SW 1271 (cell line): ENCODE results near the gene SLC4A1AP.
"Not testable (repeated sequence)": the region's sequence is repeated elsewhere in the genome, so short reads cannot be mapped to it uniquely, and the experiment has no call there.

Experiments used
- DNase-seq, 2 experiments: peaks; one replicate each; lab custom pipeline; 2025; lab: John Stamatoyannopoulos, UW

SLC4A1AP gene

DNA sequence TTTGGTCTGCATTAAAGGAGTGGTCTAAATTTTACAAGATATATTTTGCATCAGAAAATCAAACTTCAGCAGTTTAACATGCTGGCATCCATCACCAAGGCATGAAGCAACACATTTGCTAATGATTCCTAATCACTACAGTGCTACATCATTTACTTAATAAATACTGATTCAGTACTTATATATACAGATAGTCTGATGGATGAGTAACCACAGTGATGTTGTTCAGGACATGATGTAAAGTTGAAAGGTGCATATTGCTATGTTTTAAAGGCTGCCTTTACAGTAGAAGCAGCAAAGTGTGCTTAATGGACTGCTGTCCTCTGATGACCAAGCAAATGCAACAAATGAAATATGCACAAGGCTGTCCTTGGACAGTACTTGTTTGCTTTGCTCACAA is 11.3 kb upstream of the SLC4A1AP start:
- no peak for DNase-seq

DNA sequence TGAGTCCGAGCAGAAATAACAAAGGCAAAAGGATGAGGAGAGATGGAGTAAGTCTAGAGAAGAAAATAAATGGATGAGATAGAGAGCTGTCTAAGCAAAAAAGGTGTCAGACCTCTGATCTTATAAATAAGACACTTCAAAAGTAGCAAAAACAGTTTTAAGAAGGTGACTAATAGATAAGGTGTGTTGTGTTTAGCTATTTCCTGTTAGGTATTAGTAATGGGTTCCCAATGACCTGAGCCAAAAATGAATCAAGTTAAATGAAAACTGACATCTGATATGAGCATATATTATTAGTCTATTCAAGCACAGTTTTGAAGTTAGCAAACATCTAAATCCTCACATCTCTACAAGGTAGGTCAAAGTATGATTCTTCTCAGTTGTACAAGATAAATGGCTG is 10.9 kb upstream of the SLC4A1AP start:
- DNase-seq: no peak

DNA sequence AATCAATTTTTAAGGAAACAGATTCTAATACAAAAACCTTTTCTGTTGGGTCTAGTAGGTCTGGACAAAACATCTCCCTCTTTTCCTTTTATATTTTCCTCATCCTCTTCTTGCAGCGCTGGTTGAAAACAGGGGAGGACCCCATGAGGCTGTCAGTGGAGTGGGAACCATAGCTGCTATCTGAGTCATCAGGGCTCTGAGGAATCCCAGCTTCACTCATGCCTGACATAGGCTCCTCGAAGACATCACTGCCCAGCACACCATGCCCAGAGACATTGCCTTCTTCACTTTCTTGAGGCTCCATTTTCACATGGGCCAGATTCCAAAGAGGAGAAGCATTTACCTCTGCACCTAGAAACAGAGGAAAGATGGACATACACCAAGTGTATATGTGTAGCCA is 10.3 kb upstream of the SLC4A1AP start:
- DNase-seq: no peak

- no peak for DNase-seq
Observed at GRCh38 chr2:27655155-27655951, 8.3 kb upstream of the SLC4A1AP start.

DNA sequence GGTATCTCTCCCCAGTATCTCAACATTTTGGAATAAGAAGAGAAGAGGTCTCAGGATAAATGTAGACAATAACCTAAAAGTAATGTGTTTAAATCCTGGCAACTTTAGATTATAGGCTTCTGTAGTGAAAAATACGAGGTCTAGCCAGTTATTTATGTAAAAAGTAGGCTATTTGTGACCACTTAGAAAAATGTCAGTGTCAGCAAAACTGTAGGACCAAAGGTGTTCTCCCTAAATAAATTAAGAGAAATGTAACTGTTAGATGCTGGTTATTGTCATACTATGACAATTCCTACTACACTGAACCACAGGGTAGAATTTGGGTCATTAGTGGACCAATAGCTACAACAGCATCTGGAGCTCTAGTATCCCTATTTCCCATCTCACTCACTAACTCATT is 2.3 kb upstream of the SLC4A1AP start:
- DNase-seq: no peak

DNA sequence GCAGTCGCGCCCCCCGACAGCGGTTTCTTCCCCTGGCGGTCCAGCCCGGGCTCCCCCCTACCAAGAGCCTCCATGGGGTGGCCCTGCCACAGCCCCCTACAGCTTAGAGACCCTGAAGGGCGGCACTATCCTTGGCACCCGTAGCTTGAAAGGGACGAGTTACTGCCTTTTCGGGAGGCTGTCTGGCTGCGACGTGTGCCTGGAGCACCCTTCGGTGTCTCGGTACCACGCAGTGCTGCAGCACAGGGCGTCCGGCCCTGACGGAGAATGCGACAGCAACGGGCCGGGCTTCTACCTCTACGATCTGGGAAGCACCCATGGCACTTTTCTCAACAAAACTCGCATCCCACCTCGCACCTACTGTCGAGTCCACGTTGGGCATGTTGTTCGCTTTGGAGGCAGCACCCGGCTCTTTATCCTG is 475 bp downstream of the SLC4A1AP start:
- DNase-seq: no peak

GRCh38 chr2:27664622-27665363 is 1.1 kb downstream of the SLC4A1AP start:
- no peak for DNase-seq

DNA sequence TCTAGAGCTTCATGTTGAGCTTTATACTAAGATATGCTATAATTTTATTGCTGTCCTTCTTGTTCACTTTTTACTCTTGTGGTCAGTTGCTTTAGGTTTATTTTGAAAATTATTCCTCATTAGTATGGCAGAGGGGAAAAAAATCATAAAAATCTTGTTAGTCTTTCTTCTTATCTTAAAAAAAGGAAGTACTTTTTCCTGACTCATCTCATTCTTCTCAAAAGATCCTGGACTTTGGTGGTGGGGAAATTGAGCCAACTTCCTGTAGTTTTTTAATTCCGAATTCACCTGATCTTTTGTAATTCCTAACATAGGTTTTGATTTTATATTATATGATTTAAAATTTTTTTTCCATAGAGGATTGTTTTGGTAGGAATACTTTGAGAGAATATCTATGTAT is 3.8 kb downstream of the SLC4A1AP start:
- DNase-seq: no peak

DNA sequence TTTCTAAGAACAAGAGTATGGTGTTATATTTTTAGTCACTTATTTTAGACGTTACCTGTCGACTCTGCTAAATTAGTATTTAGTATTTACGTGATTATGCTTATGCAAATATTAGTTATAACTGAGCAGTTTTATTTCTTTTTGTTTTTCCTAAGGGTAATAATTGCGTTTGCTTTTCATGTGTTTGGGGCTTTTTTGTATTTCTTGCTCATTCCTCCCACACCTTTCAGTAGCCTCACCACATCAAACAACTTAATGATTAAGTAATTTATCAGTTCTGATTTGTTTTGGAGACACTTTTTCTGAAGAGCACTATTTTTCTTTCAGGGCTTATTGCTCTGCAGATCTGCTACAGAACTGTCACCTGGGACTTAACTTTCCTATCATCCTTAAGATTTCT is 7.5 kb downstream of the SLC4A1AP start:
- DNase-seq: no peak

- DNase-seq: no peak
Observed at GRCh38 chr2:27672723-27673486, 9.2 kb downstream of the SLC4A1AP start.

- DNase-seq: no peak
Observed at GRCh38 chr2:27680571-27680970, 16.9 kb downstream of the SLC4A1AP start.

DNA sequence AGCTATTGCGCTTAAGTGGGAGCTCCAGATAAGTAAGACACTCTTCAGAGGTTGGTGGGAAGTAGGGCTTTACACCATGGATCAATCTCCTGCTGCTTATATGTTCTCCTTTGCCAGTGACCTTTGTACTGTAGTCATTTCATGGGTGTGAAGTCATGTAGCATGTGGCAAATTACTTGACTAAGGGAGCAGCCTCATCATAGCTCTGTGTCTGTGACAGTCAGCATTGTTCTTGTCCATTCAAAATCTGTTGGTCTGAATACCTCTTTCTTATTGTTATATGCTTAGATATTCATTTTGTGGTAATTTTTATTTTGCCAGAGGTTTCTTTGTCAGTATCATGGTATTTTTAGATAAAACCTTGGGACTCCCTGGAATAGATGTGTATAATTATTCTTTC is 18.2 kb downstream of the SLC4A1AP start:
- no peak for DNase-seq

GRCh38 chr2:27682334-27682771 is 18.7 kb downstream of the SLC4A1AP start:
- peak; percentile 43 to 83 for DNase-seq

- peak; percentile 91 to 95 for DNase-seq
Observed at GRCh38 chr2:27683390-27684071, 19.8 kb downstream of the SLC4A1AP start.

DNA sequence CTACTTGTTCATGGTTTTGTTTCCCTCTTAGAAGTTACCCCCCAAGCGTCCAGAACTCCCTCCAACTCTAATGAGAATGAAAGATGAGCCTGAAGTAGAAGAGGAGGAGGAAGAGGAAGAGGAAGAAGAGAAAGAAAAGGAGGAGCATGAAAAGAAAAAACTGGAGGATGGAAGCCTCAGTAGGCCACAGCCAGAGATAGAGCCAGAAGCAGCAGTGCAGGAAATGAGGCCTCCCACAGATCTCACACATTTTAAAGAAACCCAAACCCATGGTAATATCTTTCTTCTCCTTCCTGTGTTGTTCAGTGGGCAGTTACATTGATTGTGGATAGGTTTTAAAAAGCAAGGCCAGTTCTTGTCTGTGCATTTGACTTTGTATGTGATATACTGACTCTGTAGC is 21.3 kb downstream of the SLC4A1AP start:
- DNase-seq: not testable (repeated sequence)

- no peak for DNase-seq
Observed at GRCh38 chr2:27685577-27685976, 21.9 kb downstream of the SLC4A1AP start.

DNA sequence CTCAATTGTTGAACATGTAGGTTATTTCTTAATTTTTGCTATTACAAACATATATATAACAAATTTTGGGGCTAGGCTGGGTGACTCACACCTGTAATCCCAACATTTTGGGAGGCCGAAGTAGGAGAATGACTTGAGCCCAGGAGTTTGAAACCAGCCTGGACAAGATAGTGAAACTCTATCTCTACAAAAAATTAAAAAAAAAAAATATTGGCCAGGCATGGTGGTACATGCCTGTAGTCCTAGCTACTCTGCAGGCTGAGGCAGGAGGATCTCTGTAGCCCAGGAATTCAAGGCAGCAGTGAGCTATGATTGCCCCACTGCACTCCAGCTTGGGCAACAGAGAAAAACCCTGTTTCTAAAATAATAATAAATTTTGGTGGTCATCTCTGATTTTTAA is 23.5 kb downstream of the SLC4A1AP start:
- DNase-seq: no peak

GRCh38 chr2:27689424-27689823 is 25.7 kb downstream of the SLC4A1AP start:
- peak in 1 of 2 experiments; percentile 58 for DNase-seq

DNA sequence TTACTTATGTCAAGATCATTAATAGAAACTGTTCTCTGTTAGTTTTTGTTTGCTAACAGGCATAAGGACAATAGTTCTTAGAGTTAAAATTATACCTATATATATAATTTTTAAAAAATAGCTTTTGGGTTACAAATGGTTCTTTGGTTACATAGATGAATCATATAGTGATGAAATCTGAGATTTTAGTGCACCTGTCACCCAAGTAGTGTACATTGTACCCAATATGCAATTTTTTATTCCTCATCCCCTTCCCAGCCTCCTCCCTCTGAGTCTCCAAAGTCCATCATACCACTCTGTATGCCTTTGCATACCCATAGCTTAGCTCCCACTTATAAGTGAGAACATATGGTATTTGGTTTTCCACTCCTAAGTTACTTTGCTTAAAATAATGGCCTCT is 26.4 kb downstream of the SLC4A1AP start:
- no peak for DNase-seq

- DNase-seq: no peak
Observed at GRCh38 chr2:27697660-27698059, 34.0 kb downstream of the SLC4A1AP start.

DNA sequence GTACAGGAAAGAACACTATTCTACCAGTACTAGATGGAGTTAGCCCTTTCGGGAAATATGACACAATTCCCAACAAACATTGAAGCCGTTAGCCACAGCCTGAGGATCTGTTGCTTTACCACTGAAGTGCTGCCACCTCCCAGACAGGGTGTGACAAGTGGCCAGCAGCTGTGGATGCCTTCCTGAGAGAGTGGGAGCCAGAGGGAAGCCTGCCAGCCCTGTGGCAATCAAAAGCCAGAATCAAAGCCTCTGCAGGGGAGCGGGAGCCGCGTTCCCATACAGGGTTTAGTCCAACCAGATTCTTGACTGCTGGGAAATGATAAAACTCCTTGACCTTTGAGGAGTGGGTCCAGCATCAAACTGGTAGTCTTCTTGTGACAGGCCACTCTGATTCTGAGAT is 38.0 kb downstream of the SLC4A1AP start:
- DNase-seq: no peak

DNA sequence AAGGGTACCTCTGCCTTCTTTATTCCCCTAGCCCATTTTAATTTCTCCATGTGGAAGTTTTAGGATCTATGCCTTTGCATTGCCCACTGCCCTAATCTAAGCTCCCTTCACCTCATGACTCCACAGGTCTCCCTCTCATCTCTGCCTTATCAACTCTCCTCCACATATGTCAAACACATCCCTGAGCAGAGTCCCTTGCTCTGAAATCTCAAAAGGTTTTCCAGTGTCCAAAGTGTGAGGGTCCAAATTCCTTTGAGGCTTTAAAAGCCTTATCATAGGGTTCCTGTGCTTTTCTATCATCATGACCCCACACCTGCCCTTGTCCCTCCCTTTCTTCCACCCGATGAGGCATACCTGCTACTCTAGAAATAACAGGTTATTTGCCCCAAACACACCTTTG is 38.6 kb downstream of the SLC4A1AP start:
- no peak for DNase-seq
